ENCODE results near the gene NEDD8. TPM values are rescaled to one million over a fixed set of nuclear protein-coding genes. Genes with fewer than 3 reads are reported as not detected.

Gene NEDD8
- total and polyA plus RNA-seq, 2 of the 4 experiments (the other 2 are of a cell fraction): 167 to 375 TPM

DNA sequence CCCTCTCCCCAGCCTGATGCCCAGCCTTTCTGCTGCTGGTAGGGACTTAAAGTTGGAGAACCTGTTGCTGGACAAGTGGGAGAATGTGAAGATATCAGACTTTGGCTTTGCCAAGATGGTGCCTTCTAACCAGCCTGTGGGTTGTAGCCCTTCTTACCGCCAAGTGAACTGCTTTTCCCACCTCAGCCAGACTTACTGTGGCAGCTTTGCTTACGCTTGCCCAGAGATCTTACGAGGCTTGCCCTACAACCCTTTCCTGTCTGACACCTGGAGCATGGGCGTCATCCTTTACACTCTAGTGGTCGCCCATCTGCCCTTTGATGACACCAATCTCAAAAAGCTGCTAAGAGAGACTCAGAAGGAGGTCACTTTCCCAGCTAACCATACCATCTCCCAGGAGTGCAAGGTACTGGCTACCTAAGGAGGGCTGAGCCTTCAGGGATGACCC lies 25.0 kb downstream of the NEDD8 start:
- Histone ChIP-seq H3K27me3 (ENCODE audit: control insufficient read depth, insufficient read depth, low read length) (no peaks in the 10 kb centered on the region), H4K20me1 (ENCODE audit: insufficient read depth, low read length) (no peaks in the 10 kb centered on the region; the same call in 1 of the 2 replicates), H2BK5ac (ENCODE audit: low read depth, low read length, poor library complexity, severe bottlenecking) (no peak overlapping the region), H2BK120ac (ENCODE audit: low read depth, low read length) (no peak overlapping the region), H2AFZ (replicated peaks; ENCODE audit: low read length, poor library complexity) (no peak overlapping the region), H2AK9ac (replicated peaks; ENCODE audit: low read depth, low read length, poor library complexity) (no peak overlapping the region), H3K36me3 (ENCODE audit: control insufficient read depth, insufficient read depth, low read length) (peaks cover 50% of the 10 kb centered on the region), H2AK5ac (ENCODE audit: low read depth, low read length) (no peak overlapping the region), H3K9ac (ENCODE audit: low read depth, low read length) (no peak overlapping the region), H2BK20ac (ENCODE audit: low read depth, low read length) (no peak overlapping the region), H3K4me2 (ENCODE audit: low read depth, low read length) (no peak overlapping the region), H3K4ac (ENCODE audit: low read depth, low read length) (no peak overlapping the region), H3K14ac (replicated peaks; ENCODE audit: low read depth, low read length) (no peak overlapping the region), H3K79me1 (ENCODE audit: low read depth in 1 of 2, low read length in 2 of 2) (peaks cover 13 to 49% of the 10 kb centered on the region in 2 experiments), H3K18ac (ENCODE audit: low read depth, low read length) (no peak overlapping the region), H4K5ac (ENCODE audit: low read depth, low read length) (no peak overlapping the region), H3K4me3 (ENCODE audit: insufficient read depth, low read depth, low read length) (no peak overlapping the region), H3K56ac (ENCODE audit: extremely low read depth, insufficient read depth, low read length) (no peak overlapping the region), H3K4me1 (ENCODE audit: control insufficient read depth, insufficient read depth, low read length) (no peaks in the 10 kb centered on the region), H3K9me1 (ENCODE audit: insufficient read depth, low read length) (peaks cover 11% of the 10 kb centered on the region; the same call in 1 of the 2 replicates), H3K9me3 (ENCODE audit: control insufficient read depth, insufficient read depth, low read length) (no peaks in the 10 kb centered on the region), H4K91ac (ENCODE audit: insufficient read depth, low read depth, low read length) (no peak overlapping the region), H3K27ac (ENCODE audit: insufficient read depth, low read length) (no peak overlapping the region), H3K23ac (ENCODE audit: low read depth, low read length) (no peak overlapping the region), H4K8ac (ENCODE audit: low read depth in 2 of 2, low read length in 2 of 2) (no peak overlapping the region), H2BK15ac (ENCODE audit: low read depth, low read length) (no peak overlapping the region)
- WGBS, 2 experiments (ENCODE audit: extremely low coverage in 2 of 2, insufficient read length in 1 of 2): 94% methylated on average over 2 of the region's 5 CpGs; no CpG with 5 or more reads in 1 of the 2 experiments
- CTCF ChIA-PET: no interaction called here
- in situ Hi-C loops (cut with MboI; ENCODE audit: low sequenced_read_pairs) (no loop called here), intact Hi-C loops (cut with micrococcal nuclease) (no loop called here), dilution Hi-C loops (cut with HindIII; ENCODE audit: low sequenced_read_pairs, unreplicated experiment) (no loop called here)
- POLR2A ChIA-PET (ENCODE audit: unreplicated experiment): no interaction called here
- BruUV-seq (replicated peaks): no TSS peak
- TF ChIP-seq MAZ (IDR thresholded peaks at IDR 0.05; ENCODE audit: borderline replicate concordance, low read depth, low read length) (no peak), BHLHE40 (IDR thresholded peaks at IDR 0.05; ENCODE audit: low read depth, low read length) (no peak), RFX5 (IDR thresholded peaks at IDR 0.05; ENCODE audit: low read depth, low read length) (no peak), CHD1 (IDR thresholded peaks at IDR 0.05; ENCODE audit: low read depth, low read length) (no peak), NFE2L2 (IDR thresholded peaks at IDR 0.05; ENCODE audit: low read depth, low read length) (no peak), CEBPB (IDR thresholded peaks at IDR 0.05; ENCODE audit: low read depth, low read length) (no peak), CTCF (conservative IDR thresholded peaks at IDR 0.05; ENCODE audit: low read depth, low read length) (no peak)
- TF ChIP-seq, protein P1, sequence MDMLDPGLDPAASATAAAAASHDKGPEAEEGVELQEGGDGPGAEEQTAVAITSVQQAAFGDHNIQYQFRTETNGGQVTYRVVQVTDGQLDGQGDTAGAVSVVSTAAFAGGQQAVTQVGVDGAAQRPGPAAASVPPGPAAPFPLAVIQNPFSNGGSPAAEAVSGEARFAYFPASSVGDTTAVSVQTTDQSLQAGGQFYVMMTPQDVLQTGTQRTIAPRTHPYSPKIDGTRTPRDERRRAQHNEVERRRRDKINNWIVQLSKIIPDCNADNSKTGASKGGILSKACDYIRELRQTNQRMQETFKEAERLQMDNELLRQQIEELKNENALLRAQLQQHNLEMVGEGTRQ (IDR thresholded peaks at IDR 0.05; ENCODE audit: low read depth, low read length): no peak
- TF ChIP-seq, protein P2, sequence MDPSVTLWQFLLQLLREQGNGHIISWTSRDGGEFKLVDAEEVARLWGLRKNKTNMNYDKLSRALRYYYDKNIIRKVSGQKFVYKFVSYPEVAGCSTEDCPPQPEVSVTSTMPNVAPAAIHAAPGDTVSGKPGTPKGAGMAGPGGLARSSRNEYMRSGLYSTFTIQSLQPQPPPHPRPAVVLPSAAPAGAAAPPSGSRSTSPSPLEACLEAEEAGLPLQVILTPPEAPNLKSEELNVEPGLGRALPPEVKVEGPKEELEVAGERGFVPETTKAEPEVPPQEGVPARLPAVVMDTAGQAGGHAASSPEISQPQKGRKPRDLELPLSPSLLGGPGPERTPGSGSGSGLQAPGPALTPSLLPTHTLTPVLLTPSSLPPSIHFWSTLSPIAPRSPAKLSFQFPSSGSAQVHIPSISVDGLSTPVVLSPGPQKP (IDR thresholded peaks at IDR 0.05; ENCODE audit: borderline replicate concordance, low read depth, low read length): no peak
- DNase-seq (no peak), ATAC-seq (ENCODE audit: low read depth) (no peak)

Measured in IMR-90 (cell line).